BJ (cell line): Measurements from ENCODE around the gene POLH. TPM values are rescaled to one million over a fixed set of nuclear protein-coding genes. Genes with fewer than 3 reads are reported as not detected.

Experiments used
- CTCF ChIA-PET: fragments of 350-600 bp; formaldehyde crosslinking; extraction: SDS; loops from one replicate; lab custom pipeline; 2021; ENCODE audit warnings: antibody characterized with exemption, inconsistent platforms; lab: Yijun Ruan, JAX
- POLR2A ChIA-PET: fragments of 300-600 bp; sonication (Branson Sonifier 250); formaldehyde crosslinking; extraction: SDS; loops from one replicate; lab custom pipeline; 2021; ENCODE audit warnings: antibody characterized with exemption; lab: Charles Lee
- DNase-seq: peaks from one replicate; pipeline ENCODE4 v3.0.0-alpha.2; 2011; ENCODE audit warnings: low read depth
- H3K27me3 ChIP-seq: 2 replicates; pipeline ENCODE4 v1.6.0; 2011; ENCODE audit warnings: low read length; ENCODE audit not compliant: control insufficient read depth, insufficient read depth
- H3K36me3 ChIP-seq: 2 replicates; pipeline ENCODE4 v1.5.1; 2011; ENCODE audit warnings: low read length; ENCODE audit not compliant: control insufficient read depth, insufficient read depth
- H3K4me3 ChIP-seq: 2 replicates; pipeline ENCODE4 v1.5.1; 2011; ENCODE audit warnings: low read depth, mild to moderate bottlenecking, control low read depth, low read length
- CTCF ChIP-seq: IDR thresholded peaks from 2 replicates; pipeline ENCODE4 v1.5.1; 2011; ENCODE audit warnings: low read depth, mild to moderate bottlenecking, control low read depth, inconsistent platforms, low read length, moderate library complexity; ENCODE audit not compliant: insufficient read depth
- polyA plus RNA-seq: library from polyadenylated mRNA; depleted of rRNA; stranded (reverse); fragments of >200 nt; gene quantifications from 2 replicates; pipeline ENCODE4 v1.2.3, GENCODE V29; 2011

Gene POLH
- polyA plus RNA-seq, 1 experiment = 19.6 TPM

- no peaks in the 10 kb centered on the region for H3K27me3 ChIP-seq
- DNase-seq = no peak
- ChIA-PET POLR2A (no interaction called here), CTCF (interaction anchor here (1.2 kb wide), 1 partner anchor 14 kb away, joined by 3 read pairs; no protein-coding TSS in a partner anchor)
- no peak overlapping the region for H3K4me3 ChIP-seq
- H3K36me3 ChIP-seq = peaks cover 50% of the 10 kb centered on the region
- TF ChIP-seq CTCF = no peak
Observed at GRCh38 chr6:43622541-43622940, 46.6 kb downstream of the POLH start.

GRCh38 chr6:43623880-43624785 is 48.1 kb downstream of the POLH start:
- Histone ChIP-seq H3K4me3 (no peak overlapping the region), H3K27me3 (no peaks in the 10 kb centered on the region), H3K36me3 (peaks cover 50% of the 10 kb centered on the region)
- no peak for TF ChIP-seq CTCF
- DNase-seq = no peak
- POLR2A ChIA-PET = no interaction called here
- CTCF ChIA-PET = no interaction called here

GRCh38 chr6:43624786-43625288 is 48.9 kb downstream of the POLH start:
- ChIA-PET POLR2A (no interaction called here), CTCF (no interaction called here)
- H3K27me3 ChIP-seq = no peaks in the 10 kb centered on the region
- peaks cover 50% of the 10 kb centered on the region for H3K36me3 ChIP-seq
- TF ChIP-seq CTCF = no peak
- DNase-seq = no peak
- no peak overlapping the region for H3K4me3 ChIP-seq

- H3K4me3 ChIP-seq = no peak overlapping the region
- ChIA-PET CTCF (interaction anchor here (1.0 kb wide), 1 partner anchor 12 kb away, joined by 3 read pairs; no protein-coding TSS in a partner anchor), POLR2A (no interaction called here)
- H3K36me3 ChIP-seq = peaks cover 48% of the 10 kb centered on the region
- TF ChIP-seq CTCF = no peak
- H3K27me3 ChIP-seq = no peaks in the 10 kb centered on the region
- no peak for DNase-seq
Observed at GRCh38 chr6:43625393-43625992, 49.5 kb downstream of the POLH start.

- ChIA-PET CTCF (interaction anchor here (0.7 to 1.0 kb wide), 3 partner anchors 10 to 142 kb away, joined by 3 read pairs; no protein-coding TSS in a partner anchor), POLR2A (no interaction called here)
- TF ChIP-seq CTCF = no peak
Observed at GRCh38 chr6:43627008-43627825, 51.2 kb downstream of the POLH start.

More at GRCh38 chr6:43627008-43627825, 51.2 kb downstream of the POLH start:
- Histone ChIP-seq H3K36me3 (peaks cover 34% of the 10 kb centered on the region), H3K4me3 (peak overlapping the region; percentile 18), H3K27me3 (no peaks in the 10 kb centered on the region)
- DNase-seq = peak; percentile 83
